Fibroblast of skin of left quadriceps (primary cell): ENCODE data around the gene NKX3-2.

Experiments
- DNase-seq, 2 experiments: peaks; one replicate each; pipeline ENCODE4 v3.0.0-alpha.2; 2013; ENCODE audit warnings: low read depth in 2 of 2

The NKX3-2 gene

GRCh38 chr4:13545394-13545808, 1.1 kb upstream of the NKX3-2 start:
- DNase-seq, result no peak

GRCh38 chr4:13544606-13545393, 492 bp upstream of the NKX3-2 start:
- peak; percentile 12 to 20 for DNase-seq

- no peak for DNase-seq
These were observed 1.1 kb downstream of the NKX3-2 start for GRCh38 chr4:13543032-13543838.

GRCh38 chr4:13542577-13543031, 1.7 kb downstream of the NKX3-2 start:
- no peak for DNase-seq

- DNase-seq, result no peak
These were observed 2.4 kb downstream of the NKX3-2 start for GRCh38 chr4:13541720-13542576.

- no peak for DNase-seq
These were observed 3.1 kb downstream of the NKX3-2 start for GRCh38 chr4:13541176-13541604.

GRCh38 chr4:13540446-13541175, 3.7 kb downstream of the NKX3-2 start:
- DNase-seq, result no peak

- no peak for DNase-seq
These were observed 4.5 kb downstream of the NKX3-2 start for GRCh38 chr4:13539619-13540445.

- no peak for DNase-seq
These were observed 5.2 kb downstream of the NKX3-2 start for GRCh38 chr4:13539047-13539618.

- no peak for DNase-seq
These were observed 5.8 kb downstream of the NKX3-2 start for GRCh38 chr4:13538427-13538973.

GRCh38 chr4:13537832-13538177, 6.5 kb downstream of the NKX3-2 start:
- no peak for DNase-seq

- DNase-seq, result no peak
These were observed 7.1 kb downstream of the NKX3-2 start for GRCh38 chr4:13537011-13537831.

GRCh38 chr4:13536607-13537006, 7.7 kb downstream of the NKX3-2 start:
- DNase-seq, result no peak

GRCh38 chr4:13535708-13536361, 8.5 kb downstream of the NKX3-2 start:
- DNase-seq, result no peak

- no peak for DNase-seq
These were observed 9.2 kb downstream of the NKX3-2 start for GRCh38 chr4:13535118-13535517.

GRCh38 chr4:13534344-13535063, 9.8 kb downstream of the NKX3-2 start:
- no peak for DNase-seq

- DNase-seq, result no peak
These were observed 10.5 kb downstream of the NKX3-2 start for GRCh38 chr4:13533670-13534343.
